HG03521 (cell line): ENCODE data around the gene MAGI2.

Experiments used
- ATAC-seq: cut with Tn5 transposase; IDR thresholded peaks from one replicate; pipeline ENCODE4 v1.9.1; 2021; ENCODE audit warnings: mild to moderate bottlenecking, moderate library complexity; ENCODE audit not compliant: unreplicated experiment

MAGI2 gene

GRCh38 chr7:78396210-78396609, 1057.3 kb downstream of the MAGI2 start:
- no peak for ATAC-seq

GRCh38 chr7:78395298-78396036, 1058.0 kb downstream of the MAGI2 start:
- no peak for ATAC-seq

GRCh38 chr7:78389022-78389421, 1064.4 kb downstream of the MAGI2 start:
- ATAC-seq, result no peak

- ATAC-seq, result no peak
Observed at GRCh38 chr7:78386520-78386919, 1066.9 kb downstream of the MAGI2 start.

- no peak for ATAC-seq
Observed at GRCh38 chr7:78383096-78383880, 1070.2 kb downstream of the MAGI2 start.

- ATAC-seq, result no peak
Observed at GRCh38 chr7:78379148-78379547, 1074.3 kb downstream of the MAGI2 start.

- no peak for ATAC-seq
Observed at GRCh38 chr7:78377532-78377931, 1075.9 kb downstream of the MAGI2 start.

GRCh38 chr7:78370936-78371335, 1082.5 kb downstream of the MAGI2 start:
- ATAC-seq, result no peak

GRCh38 chr7:78368771-78369170, 1084.7 kb downstream of the MAGI2 start:
- no peak for ATAC-seq

GRCh38 chr7:78367280-78367773, 1086.1 kb downstream of the MAGI2 start:
- no peak for ATAC-seq

GRCh38 chr7:78363866-78364265, 1089.6 kb downstream of the MAGI2 start:
- no peak for ATAC-seq

GRCh38 chr7:78359836-78360235, 1093.6 kb downstream of the MAGI2 start:
- no peak for ATAC-seq

GRCh38 chr7:78357709-78358108, 1095.8 kb downstream of the MAGI2 start:
- ATAC-seq, result no peak

GRCh38 chr7:78355834-78356233, 1097.6 kb downstream of the MAGI2 start:
- ATAC-seq, result no peak

- ATAC-seq, result no peak
Observed at GRCh38 chr7:78350926-78351325, 1102.5 kb downstream of the MAGI2 start.

- ATAC-seq, result no peak
Observed at GRCh38 chr7:78350391-78350790, 1103.1 kb downstream of the MAGI2 start.

GRCh38 chr7:78346827-78347226, 1106.6 kb downstream of the MAGI2 start:
- no peak for ATAC-seq

GRCh38 chr7:78345979-78346378, 1107.5 kb downstream of the MAGI2 start:
- ATAC-seq, result no peak

GRCh38 chr7:78345293-78345911, 1108.1 kb downstream of the MAGI2 start:
- no peak for ATAC-seq

- no peak for ATAC-seq
Observed at GRCh38 chr7:78334426-78334825, 1119.0 kb downstream of the MAGI2 start.

GRCh38 chr7:78333530-78334425, 1119.7 kb downstream of the MAGI2 start:
- ATAC-seq, result no peak
